NCI-H1436 (cell line): ENCODE results near the gene CCDC121.
"Not testable (repeated sequence)": the region's sequence is repeated elsewhere in the genome, so short reads cannot be mapped to it uniquely, and the experiment has no call there.

Experiments used
- DNase-seq: peaks from one replicate; lab custom pipeline; 2025; lab: John Stamatoyannopoulos, UW

The CCDC121 gene

GRCh38 chr2:27636766-27637165 lies 8.0 kb upstream of the CCDC121 start:
- DNase-seq, result no peak

- DNase-seq, result no peak
Observed at GRCh38 chr2:27634291-27634690, 5.5 kb upstream of the CCDC121 start.

GRCh38 chr2:27630257-27630656 lies 1.4 kb upstream of the CCDC121 start:
- DNase-seq, result not testable (repeated sequence)

- no peak for DNase-seq
Observed at GRCh38 chr2:27627963-27628766, 647 bp downstream of the CCDC121 start.

- DNase-seq, result not testable (repeated sequence)
Observed at GRCh38 chr2:27626921-27627320, 1.9 kb downstream of the CCDC121 start.

GRCh38 chr2:27626323-27626722 lies 2.5 kb downstream of the CCDC121 start:
- not testable (repeated sequence) for DNase-seq

GRCh38 chr2:27624943-27625342 lies 3.9 kb downstream of the CCDC121 start:
- no peak for DNase-seq

GRCh38 chr2:27622921-27623384 lies 5.9 kb downstream of the CCDC121 start:
- no peak for DNase-seq

GRCh38 chr2:27621524-27621923 lies 7.3 kb downstream of the CCDC121 start:
- no peak for DNase-seq

GRCh38 chr2:27615316-27615715 lies 13.5 kb downstream of the CCDC121 start:
- no peak for DNase-seq

- DNase-seq, result no peak
Observed at GRCh38 chr2:27613985-27614384, 14.8 kb downstream of the CCDC121 start.

GRCh38 chr2:27606611-27607010 lies 22.2 kb downstream of the CCDC121 start:
- DNase-seq, result no peak

GRCh38 chr2:27596627-27597026 lies 32.2 kb downstream of the CCDC121 start:
- DNase-seq, result no peak

- not testable (repeated sequence) for DNase-seq
Observed at GRCh38 chr2:27595412-27595811, 33.4 kb downstream of the CCDC121 start.

- DNase-seq, result not testable (repeated sequence)
Observed at GRCh38 chr2:27594020-27594703, 34.6 kb downstream of the CCDC121 start.

- DNase-seq, result no peak
Observed at GRCh38 chr2:27593240-27593639, 35.6 kb downstream of the CCDC121 start.

GRCh38 chr2:27591745-27592144 lies 37.1 kb downstream of the CCDC121 start:
- no peak for DNase-seq

- DNase-seq, result no peak
Observed at GRCh38 chr2:27588308-27588707, 40.5 kb downstream of the CCDC121 start.

GRCh38 chr2:27587025-27587424 lies 41.8 kb downstream of the CCDC121 start:
- no peak for DNase-seq

- no peak for DNase-seq
Observed at GRCh38 chr2:27584597-27584996, 44.2 kb downstream of the CCDC121 start.

GRCh38 chr2:27583390-27583915 lies 45.4 kb downstream of the CCDC121 start:
- DNase-seq, result no peak

- peak; percentile 96 for DNase-seq
Observed at GRCh38 chr2:27582695-27583389, 46.0 kb downstream of the CCDC121 start, which contains the start of gene ZNF512. Gene ZNF512, plus strand, starts transcription at chr2:27583042. Its CDS starts 71 bp downstream, at chr2:27583113.
